ENCODE measurements around the gene OLA1.
A peak's percentile ranks its signal among the peaks of the same experiment; 100 is the strongest.

The OLA1 gene

GRCh38 chr2:174026122-174026845 lies 222.0 kb downstream of the OLA1 start:
- DNase-seq: peak; percentile 70

DNA sequence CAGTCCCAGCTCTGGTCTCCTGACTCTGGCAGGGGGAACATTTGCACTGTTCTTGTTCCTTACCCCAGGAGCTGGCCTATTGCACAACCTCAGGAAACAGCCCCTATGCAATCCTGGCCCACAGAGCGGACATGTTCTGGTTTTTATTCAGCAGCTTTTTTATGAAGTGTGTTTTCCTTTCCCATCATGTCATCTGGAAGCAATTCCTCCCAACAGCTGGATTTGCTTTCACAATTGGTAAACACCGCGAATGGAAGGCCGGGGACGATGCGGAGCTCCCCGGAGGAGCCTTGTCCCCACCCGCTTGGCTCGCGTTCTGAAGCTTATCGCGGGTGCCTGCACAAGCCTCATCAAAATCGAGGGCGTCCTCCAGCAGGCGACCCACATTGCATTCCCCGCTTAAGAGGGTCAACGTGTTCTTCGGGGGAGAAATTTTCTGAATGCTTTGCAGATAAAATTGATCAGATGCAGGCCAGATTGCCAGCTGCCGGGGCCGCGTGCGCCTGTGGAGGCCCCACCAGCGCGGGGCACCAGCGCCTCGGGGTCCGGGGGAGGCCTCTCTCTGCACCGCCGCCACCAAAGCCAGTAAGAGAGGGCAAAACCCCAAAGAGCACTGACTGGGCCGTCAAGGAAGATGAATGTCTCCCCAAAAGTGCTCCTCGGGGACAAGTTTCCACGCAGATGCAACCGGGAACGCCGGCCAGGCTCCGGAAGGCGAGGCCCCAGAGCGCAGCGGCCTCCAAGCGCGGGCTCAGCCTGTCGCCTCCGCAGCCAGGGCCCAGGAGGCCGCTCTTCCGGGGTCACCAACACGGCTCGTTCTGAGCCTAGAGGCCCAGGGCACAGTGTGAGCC lies 222.8 kb downstream of the OLA1 start:
- DNase-seq: peak; percentile 92

GRCh38 chr2:174024524-174025270 lies 223.6 kb downstream of the OLA1 start:
- DNase-seq: peak; percentile 80

GRCh38 chr2:174023591-174024523 lies 224.5 kb downstream of the OLA1 start:
- peak; percentile 91 for DNase-seq

Data from fibroblast of skin of right quadriceps (primary cell).